ENCODE results near the gene MYO1E. TPM values are rescaled to one million over a fixed set of nuclear protein-coding genes. Genes with fewer than 3 reads are reported as not detected.

The MYO1E gene
- total RNA-seq, 2 donors from 2014 or later = 66.3 to 92.0 TPM

- TF ChIP-seq POLR2A (IDR thresholded peaks at IDR 0.05) = no peak
- peak; percentile 52 for TF ChIP-seq POLR2AphosphoS5 (IDR thresholded peaks at IDR 0.05)
- intact Hi-C loops (cut with DNase I) = no loop called here
- Histone ChIP-seq H3K9me3 (no peaks in the 10 kb centered on the region), H3K36me3 (no peaks in the 10 kb centered on the region), H3K4me1 (replicated peaks) (peaks cover 3% of the 10 kb centered on the region), H3K27me3 (replicated peaks; ENCODE audit: insufficient read depth) (no peaks in the 10 kb centered on the region), H3K4me3 (no peak overlapping the region), H3K27ac (no peak overlapping the region)
- WGBS = 20% methylated on average over 6 of the region's 6 CpGs
- DNase-seq (ENCODE audit: low spot score) = peak; percentile 33
Observed at GRCh38 chr15:59315914-59316451, 56.7 kb downstream of the MYO1E start.

DNA sequence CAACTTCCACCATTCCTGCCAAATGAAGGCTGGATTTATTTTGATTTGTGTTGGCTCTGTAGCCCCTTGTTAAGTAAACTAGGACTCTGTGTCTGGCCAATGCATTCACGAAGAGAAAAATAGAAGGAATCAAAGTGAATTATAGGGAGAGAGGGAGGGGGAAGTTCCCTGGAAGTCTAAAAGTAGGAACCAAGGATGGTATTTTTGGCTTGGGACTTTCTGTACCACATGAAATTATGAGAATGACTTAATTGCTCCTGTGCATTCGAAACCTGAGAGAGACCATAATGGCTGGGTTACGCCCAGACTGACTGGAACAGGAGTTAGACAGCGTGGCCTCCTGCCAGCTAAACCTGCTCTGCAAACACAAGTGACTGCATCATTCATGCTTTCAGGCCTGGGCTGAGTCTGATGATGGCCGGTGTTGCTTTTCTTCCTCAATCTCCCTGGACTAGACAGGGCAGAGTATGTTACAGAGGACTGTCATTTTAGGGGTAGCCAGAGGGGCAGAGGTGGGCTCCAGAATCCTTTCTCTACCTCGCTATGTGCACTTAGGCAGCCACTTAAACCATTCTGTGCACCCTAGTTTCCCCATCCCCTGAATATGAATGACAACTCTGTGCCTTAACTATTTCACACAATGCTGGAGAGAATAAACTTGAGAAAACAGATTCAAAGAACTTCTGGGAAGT, 58.9 kb downstream of the MYO1E start:
- Histone ChIP-seq H3K9me3 (no peaks in the 10 kb centered on the region), H3K36me3 (no peaks in the 10 kb centered on the region), H3K4me1 (replicated peaks) (peaks cover 3% of the 10 kb centered on the region), H3K27me3 (replicated peaks; ENCODE audit: insufficient read depth) (no peaks in the 10 kb centered on the region), H3K27ac (peak overlapping the region; percentile 17 to 48), H3K4me3 (no peak overlapping the region)
- WGBS = 24% methylated on average over 6 of the region's 6 CpGs
- no peak for TF ChIP-seq CTCF (IDR thresholded peaks at IDR 0.05)
- TF ChIP-seq POLR2AphosphoS5 (IDR thresholded peaks at IDR 0.05) = peak; percentile 92
- no peak for TF ChIP-seq POLR2A (IDR thresholded peaks at IDR 0.05)
- DNase-seq (ENCODE audit: low spot score) = peak; percentile 94
- intact Hi-C loops (cut with DNase I) = no loop called here

DNA sequence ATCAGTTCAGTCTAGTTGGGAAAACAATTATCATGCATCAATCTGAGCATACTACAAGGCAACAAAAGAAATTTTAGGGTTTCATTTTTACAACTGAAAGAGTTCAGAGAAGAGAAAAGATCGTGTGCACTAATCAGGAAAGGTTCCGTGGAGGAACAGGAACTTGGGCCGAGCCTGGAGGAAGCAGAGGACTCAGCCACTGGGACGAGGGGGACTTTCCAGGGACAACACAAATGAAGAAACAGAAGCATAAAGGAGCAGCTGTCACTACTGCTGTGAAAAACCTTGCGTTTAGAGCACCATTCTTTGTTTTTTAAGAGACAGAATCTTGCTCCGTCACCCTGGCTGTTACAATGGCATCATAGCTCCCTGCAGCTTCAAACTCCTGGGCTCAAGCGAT, 60.5 kb downstream of the MYO1E start:
- TF ChIP-seq CTCF (IDR thresholded peaks at IDR 0.05) = no peak
- no peak for TF ChIP-seq POLR2AphosphoS5 (IDR thresholded peaks at IDR 0.05)
- no peak for TF ChIP-seq POLR2A (IDR thresholded peaks at IDR 0.05)
- intact Hi-C loops (cut with DNase I) = no loop called here
- H3K4me1 ChIP-seq (replicated peaks) = peaks cover 3% of the 10 kb centered on the region
- H3K9me3 ChIP-seq = no peaks in the 10 kb centered on the region
- H3K4me3 ChIP-seq = no peak overlapping the region
- H3K27me3 ChIP-seq (replicated peaks; ENCODE audit: insufficient read depth) = no peaks in the 10 kb centered on the region
- WGBS = 77% methylated on average over 7 of the region's 7 CpGs
- no peak for DNase-seq (ENCODE audit: low spot score)
- H3K36me3 ChIP-seq = no peaks in the 10 kb centered on the region
- H3K27ac ChIP-seq = no peak overlapping the region

DNA sequence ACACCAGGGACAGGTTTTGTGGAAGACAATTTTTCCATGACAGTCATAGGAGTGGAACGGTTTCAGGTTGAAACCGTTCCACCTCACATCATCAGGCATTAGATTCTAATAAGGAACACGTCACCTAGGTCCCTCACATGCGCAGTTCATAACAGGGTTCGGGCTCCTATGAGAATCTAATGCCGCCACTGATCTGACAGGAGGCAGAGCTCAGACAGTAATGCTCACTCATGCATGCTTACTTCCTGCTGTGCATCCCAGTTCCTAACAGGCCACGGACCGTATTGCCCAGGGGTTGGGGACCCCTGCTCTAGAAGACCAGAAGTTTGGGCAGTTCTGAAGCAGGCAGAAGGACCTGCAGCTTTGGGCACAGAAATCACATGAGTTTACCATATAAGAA, 61.5 kb downstream of the MYO1E start:
- TF ChIP-seq CTCF (IDR thresholded peaks at IDR 0.05) (no peak), POLR2A (IDR thresholded peaks at IDR 0.05) (no peak), POLR2AphosphoS5 (IDR thresholded peaks at IDR 0.05) (no peak)
- no peaks in the 10 kb centered on the region for H3K36me3 ChIP-seq
- H3K4me3 ChIP-seq = no peak overlapping the region
- H3K4me1 ChIP-seq (replicated peaks) = peaks cover 3% of the 10 kb centered on the region
- intact Hi-C loops (cut with DNase I) = no loop called here
- no peak overlapping the region for H3K27ac ChIP-seq
- no peaks in the 10 kb centered on the region for H3K9me3 ChIP-seq
- 97% methylated on average over 8 of the region's 8 CpGs for WGBS
- no peaks in the 10 kb centered on the region for H3K27me3 ChIP-seq (replicated peaks; ENCODE audit: insufficient read depth)
- DNase-seq (ENCODE audit: low spot score) = no peak

- Histone ChIP-seq H3K36me3 (no peaks in the 10 kb centered on the region), H3K4me1 (replicated peaks) (peaks cover 3% of the 10 kb centered on the region), H3K9me3 (no peaks in the 10 kb centered on the region), H3K4me3 (no peak overlapping the region), H3K27ac (no peak overlapping the region), H3K27me3 (replicated peaks; ENCODE audit: insufficient read depth) (no peaks in the 10 kb centered on the region)
- intact Hi-C loops (cut with DNase I) = no loop called here
- 87% methylated on average over 5 of the region's 5 CpGs for WGBS
- no peak for DNase-seq (ENCODE audit: low spot score)
- TF ChIP-seq POLR2AphosphoS5 (IDR thresholded peaks at IDR 0.05) (no peak), CTCF (IDR thresholded peaks at IDR 0.05) (no peak), POLR2A (IDR thresholded peaks at IDR 0.05) (no peak)
Observed at GRCh38 chr15:59309405-59309804, 63.3 kb downstream of the MYO1E start.

All from prostate gland (tissue), 2 donors.